ENCODE data around the gene MACROH2A1.
"Not testable (repeated sequence)": the region's sequence is repeated elsewhere in the genome, so short reads cannot be mapped to it uniquely, and the experiment has no call there.

The MACROH2A1 gene

DNA sequence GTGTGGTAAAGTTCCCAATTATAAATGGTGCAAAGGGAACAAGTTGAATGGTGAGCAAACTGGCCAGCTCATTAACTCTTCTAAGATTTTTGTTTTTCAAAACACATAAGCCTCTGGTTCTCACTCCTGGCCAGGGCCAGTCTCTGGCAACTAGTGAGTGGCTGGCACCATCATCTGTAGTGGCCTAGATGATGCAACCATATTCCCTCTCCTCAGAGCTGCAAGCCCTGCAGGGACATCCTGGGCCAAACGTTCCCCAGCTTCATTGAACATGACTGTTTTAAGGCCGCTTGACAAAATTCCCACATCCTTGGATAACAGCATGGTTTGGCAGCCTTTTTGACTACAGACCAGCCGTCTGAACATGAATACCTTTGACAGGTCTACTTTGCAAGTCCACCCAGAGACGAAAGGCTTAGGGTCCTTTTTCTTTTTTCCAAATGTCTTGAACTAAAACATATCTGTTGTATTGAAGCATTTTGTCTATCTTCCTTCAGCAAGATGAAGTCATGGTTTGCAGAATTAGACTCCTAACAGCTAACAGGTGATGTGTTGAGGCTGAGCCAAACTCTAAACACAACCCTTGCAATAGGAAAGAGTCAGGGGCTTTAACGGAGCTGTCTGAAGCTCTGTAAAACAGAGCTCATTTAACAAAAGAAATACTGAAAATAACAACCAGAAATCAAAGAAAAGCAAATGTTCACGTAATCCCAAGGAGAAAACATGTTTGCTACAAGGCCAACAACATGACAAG is 23.8 kb downstream of the MACROH2A1 start:
- peak; percentile 42 for DNase-seq

GRCh38 chr5:135373736-135374515 is 25.1 kb downstream of the MACROH2A1 start:
- DNase-seq = no peak

DNA sequence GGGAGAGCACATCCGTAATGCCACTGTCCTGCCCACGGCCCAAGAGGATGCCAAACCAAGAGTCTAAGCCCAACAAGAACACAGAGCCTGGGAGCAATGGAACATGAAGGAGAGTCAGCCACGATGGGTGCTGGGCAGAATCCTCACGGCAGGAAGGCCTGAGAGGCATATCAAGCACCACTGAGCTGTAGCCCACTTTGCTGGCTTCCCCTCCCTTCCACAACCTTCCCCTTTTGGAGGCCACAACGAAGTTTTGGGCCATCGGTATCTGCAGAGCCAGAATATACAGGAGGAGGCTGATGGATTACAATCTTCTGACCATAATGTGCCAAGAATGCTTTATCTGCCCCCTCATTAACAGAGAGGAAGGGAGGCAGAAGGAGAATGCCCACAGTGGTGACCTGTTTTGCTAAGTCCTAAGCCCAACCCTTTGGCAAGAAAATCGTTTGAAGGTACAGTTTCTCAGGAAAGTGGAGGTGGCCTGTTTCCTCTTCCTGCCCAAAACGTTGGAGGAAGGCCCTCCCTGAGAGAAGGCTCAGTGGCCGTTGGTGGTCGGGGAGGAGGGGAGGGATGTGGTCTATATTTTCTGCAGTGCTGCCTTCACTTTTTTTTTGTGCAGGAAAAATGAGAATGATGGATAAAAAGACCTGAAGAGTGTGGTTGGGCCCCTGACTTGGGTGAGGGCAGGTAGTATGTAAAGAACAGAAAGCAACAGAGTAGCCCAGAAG is 26.2 kb downstream of the MACROH2A1 start:
- no peak for DNase-seq

- DNase-seq = no peak
Measured at GRCh38 chr5:135371622-135372232, 27.3 kb downstream of the MACROH2A1 start.

DNA sequence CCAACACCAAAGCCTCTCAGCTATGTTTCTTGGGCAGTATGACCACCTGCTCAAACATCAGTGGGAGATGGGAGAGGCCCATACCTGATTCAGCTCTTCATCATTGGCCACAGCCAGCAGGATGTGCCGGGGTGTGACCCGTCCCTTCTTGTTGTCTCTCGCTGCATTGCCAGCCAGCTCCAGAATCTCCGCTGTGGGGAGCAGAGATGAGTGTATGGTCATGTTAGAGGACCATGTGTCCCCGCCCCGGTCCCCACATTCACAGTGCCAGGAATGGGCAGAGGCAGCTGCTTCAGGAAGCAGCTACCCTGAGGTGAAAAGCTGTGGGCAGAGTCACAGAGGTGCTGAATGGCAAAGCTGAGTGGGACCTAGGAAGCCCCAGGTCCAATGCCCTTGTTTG is 29.1 kb downstream of the MACROH2A1 start:
- no peak for DNase-seq

DNA sequence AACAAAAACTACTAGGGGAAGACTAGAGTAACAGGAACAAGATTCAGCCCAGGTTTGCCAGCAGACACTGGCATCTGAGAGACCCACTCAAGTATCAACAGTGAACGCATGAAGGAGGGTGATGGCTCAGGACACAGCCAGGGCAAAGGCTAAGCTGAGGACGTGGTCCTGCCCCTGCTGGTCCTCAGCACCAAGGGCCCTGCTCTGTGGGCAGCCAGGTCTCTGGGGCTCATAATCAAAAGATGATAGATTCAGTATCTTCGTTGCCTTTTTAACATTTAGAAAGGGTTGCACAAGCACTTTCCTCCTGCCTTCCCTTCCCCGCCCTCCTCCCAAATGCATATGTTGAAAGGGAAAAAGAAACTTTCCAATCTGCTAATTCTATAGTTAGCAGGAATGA is 31.5 kb downstream of the MACROH2A1 start:
- DNase-seq = no peak

GRCh38 chr5:135367076-135367475 is 32.0 kb downstream of the MACROH2A1 start:
- DNase-seq = no peak

DNA sequence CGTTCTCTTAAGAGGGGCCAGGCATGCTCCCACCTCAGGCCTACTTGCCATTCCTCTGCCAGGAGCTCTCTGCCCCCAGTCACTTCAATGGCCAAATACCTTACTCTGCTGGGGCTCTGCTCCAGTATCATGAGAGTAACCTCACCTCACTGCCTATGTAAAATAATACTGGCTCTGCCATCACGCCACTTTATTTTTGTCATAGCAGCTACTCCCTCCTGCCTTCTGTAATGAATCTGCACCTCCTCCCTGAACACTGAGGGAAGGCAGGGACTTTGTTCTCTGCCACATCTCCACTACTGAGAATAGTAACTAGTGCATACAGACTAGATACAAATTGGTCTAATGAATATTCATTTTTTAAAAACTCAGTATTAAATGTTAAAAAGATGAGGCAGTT is 33.8 kb downstream of the MACROH2A1 start:
- DNase-seq = no peak

DNA sequence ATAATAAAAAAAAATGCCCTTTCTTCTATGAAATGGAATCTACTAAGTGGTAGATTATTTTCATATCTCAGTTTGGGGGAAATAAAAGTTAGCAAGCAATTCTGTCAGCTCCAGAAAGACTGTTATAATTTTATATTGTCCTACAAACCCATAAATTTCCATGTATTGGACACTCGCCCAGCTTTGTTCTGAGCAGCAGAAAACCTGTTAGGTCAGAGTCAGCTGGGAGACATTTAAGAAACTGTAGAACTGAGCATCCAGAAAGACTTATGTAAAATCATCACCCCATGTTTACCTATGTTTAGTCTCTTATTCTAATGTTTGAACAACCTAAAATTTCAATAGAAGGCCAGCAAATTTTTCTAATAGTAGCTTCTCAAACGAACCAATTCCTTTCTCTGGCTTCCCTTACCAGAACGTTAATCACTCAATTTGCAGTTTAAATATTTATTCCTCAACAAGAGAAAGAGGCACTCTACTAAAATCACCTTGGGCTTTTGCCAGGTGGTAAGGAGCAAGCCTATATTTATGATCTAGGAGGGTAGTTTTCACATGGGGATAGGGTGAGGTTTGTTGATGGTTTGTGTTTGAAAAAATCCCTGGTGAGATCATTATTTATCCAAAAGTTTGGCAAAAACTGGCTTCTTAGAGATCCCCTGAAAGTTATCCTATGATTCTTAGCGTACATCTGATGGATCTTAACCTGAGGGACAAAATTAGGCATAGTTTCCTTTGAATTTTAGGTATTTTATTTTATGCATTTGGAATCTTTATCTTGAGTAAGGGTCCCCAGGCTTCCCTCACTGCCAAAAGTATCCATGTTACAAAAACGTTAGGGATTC is 34.4 kb downstream of the MACROH2A1 start:
- DNase-seq = no peak

DNA sequence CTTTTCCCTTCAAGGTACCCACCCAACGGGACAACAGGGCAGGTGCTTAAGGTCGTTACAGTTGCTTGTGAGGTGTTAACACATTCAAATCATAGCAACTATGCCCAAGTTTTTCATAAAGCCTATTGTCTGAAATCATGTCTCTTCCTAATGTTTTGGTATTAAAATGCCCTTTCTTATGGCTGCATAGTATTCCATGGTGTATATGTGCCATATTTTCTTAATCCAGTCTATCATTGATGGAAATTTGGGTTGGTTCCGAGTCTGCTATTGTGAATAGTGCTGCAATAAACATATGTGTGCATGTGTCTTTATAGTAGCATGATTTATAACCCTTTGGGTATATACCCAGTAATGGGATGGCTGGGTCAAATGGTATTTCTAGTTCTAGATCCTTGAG is 35.7 kb downstream of the MACROH2A1 start:
- DNase-seq = not testable (repeated sequence)

GRCh38 chr5:135362102-135362501 is 36.9 kb downstream of the MACROH2A1 start:
- DNase-seq = no peak

DNA sequence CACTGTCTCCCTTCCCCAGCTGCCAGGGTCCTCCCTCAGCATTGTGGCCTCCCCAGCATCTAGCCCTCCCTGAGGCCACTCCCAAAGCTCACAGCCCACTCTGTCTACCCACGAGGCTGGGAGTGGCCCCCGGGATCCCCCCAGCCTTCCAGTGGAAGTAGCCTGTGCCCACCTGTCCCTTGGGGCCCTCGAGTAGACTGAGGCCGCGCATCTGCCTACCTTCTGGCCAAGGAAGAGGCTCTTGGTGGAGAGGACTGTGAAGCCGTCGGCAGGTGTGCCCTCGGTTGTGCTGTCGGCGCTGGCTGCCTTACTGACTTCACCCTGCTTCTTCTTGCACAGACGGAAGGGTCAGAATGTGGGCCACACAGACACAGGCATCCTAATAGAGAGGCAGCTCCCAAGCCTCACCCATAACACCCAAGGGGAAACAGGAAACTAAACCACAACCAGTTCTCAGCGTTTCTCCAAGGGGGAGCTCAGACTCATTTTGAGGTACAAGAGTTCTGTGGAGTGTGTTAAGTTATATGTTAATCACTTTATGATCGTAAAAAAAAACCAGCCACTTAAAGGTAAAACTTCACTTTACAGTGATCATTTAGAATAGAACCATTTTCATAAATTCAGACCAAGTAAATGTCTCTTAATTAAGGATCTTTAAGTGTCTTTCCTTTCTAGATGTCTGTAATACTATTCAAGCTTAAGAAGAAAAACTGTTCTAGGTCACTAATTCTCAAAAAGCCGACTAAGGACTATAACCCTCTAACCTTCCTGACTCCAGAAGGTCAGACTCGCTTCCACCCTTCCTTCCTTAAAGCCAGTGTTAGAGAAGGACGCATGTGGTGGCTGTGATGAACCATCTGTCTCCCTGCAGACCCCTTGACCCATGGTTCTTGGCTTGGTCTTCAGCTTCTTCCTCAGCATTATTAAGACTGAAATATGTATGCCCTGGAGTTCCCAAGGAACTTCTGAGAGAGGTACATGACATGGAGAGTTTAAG is 38.5 kb downstream of the MACROH2A1 start:
- DNase-seq = no peak

- no peak for DNase-seq
Measured at GRCh38 chr5:135359374-135360165, 39.5 kb downstream of the MACROH2A1 start.

DNA sequence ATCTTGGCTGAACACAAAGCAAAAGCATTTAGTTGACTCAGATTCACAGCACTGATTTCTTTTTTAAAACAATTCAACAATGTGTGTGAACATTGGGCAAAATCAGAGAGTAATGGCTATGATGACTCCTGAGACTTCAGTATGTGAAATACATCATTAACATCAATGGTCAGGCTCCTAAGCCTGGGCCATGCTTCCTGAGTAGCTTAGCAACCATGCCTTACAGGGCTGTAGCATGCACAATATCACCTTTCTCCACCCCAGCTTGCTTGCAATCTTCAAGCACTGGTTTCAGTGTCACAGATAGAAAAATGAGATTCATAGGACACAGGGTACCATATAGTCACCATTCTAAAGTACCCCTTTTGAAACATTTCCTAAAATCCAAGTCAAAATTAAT is 41.3 kb downstream of the MACROH2A1 start:
- DNase-seq = no peak

DNA sequence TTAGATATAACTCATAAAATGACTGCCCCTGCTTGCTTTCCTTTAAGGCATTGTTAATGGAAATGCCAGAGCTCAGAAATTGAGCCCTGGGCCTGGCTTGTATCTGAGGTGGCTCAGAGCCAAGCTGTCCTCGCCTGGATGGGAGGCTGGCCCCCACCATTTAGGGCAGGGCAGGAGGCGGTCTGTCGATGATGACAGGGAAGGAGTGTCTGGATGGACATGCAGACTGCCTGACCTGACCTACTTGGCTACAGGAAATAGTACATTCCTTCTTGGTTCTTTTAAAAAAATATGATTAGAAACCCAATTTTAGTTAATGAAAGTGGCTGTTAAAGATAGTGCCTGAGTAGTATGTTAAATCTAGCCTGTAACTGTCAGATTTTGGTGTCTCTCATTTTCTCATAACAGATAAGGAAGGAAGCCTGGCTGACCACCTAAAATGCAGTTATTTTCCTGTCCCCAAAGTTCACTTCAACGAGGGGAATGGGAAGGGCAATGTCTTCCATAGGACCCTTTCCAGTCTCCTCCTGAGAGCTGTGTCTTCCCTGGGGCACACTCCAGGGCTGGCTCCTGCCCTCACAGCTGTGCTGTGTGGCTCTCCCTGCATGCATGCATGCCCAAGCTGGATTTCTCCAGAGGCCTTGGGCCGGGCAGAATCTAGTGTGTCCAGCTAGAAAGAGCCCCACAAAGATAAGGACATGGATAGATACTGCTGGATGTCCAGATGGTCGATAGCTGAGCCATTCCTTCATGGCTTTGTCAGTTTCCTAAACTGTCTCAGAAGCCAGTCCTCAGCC is 42.3 kb downstream of the MACROH2A1 start:
- DNase-seq = no peak

DNA sequence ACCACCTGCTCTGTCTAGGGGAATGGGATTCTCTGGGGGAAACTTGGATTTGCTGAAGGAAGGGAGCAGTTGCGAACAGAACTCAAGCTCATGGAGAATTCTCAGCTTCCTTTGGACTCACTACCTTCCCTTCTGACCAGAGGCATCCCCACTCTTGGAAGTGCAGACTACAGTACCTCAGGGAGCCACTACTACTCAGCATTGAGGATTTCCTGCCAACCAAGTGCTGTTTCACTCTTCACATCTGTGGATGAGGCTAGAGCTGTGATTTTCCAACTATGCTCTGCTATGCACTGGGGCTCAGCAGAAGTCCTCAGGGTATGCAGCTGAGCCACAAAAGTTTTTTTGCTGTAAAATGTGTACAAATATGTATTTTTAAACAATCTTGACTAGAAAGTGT is 43.9 kb downstream of the MACROH2A1 start:
- no peak for DNase-seq

DNA sequence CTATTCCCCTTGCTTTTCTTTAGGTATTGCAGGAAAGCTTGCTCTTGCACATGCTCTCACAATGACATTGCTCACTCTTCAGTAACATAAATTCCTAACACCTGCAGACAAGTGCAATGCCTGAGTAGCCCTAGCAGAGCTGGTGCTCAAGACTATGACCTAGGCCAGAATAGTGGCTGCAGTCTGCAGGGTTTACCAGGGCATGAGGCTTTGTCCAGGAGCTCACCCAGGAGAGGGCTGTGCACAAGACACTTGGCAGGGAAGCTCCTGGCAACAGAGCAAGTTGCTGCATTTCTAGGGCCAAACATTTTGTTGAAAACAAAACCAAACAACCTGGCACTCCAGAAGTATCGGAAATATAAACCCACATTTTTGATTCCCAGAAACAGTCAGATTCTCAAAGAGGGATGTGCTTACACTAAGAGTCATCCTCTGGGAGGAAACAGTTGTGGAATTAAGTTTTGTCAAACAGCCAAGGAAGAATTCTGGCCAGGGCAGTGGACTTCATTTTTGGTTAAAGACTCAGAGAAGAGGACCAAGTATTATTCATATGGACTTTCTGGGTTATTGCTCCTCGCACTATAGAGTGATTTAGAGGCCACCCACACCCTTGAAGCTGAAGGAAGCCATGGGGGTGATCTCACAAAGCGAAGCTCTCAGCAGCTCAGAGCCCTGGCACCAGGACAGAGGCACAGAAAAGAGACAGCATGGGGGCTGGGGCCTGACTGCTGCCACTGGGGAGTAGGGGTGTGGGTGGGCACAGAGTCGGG is 44.9 kb downstream of the MACROH2A1 start:
- DNase-seq = no peak

DNA sequence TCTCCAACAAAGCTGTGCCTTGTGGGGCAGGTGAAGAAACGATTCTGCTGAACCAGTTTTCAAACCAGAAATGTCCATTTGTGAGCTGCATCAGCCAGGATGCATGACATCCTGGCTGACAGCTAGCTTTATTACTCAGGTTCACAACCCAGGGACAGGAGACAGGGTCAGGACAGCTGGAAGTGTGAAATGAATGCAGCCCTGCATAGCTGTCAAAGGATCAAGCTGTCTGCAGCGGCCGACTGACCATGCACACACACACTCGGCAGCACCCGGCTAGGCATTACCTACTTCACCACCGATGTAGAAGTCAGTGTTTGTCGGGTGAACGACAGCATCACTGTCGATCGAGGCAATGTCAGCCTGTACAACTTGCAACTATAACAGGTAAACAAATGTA is 48.5 kb downstream of the MACROH2A1 start:
- no peak for DNase-seq
